Osteoblast (primary cell): Measurements from ENCODE around the gene OR52I2. TPM values are rescaled to one million over a fixed set of nuclear protein-coding genes. Genes with fewer than 3 reads are reported as not detected.

Experiments
- DNase-seq: peaks from one replicate; pipeline ENCODE4 v3.0.0; 2011; ENCODE audit warnings: low spot score, mixed read lengths; ENCODE audit not compliant: insufficient read length; ENCODE audit errors: missing footprints
- H2AFZ ChIP-seq: 2 replicates; pipeline ENCODE4 v1.6.0; 2011; ENCODE audit warnings: mild to moderate bottlenecking, low read length
- H3K27ac ChIP-seq: 2 replicates; pipeline ENCODE4 v1.5.1; 2011; ENCODE audit warnings: mild to moderate bottlenecking, low read depth, low read length, moderate library complexity
- H3K27me3 ChIP-seq: 2 replicates; pipeline ENCODE4 v1.6.0; 2012; ENCODE audit warnings: mild to moderate bottlenecking, control low read depth, inconsistent platforms, low read length, moderate library complexity; ENCODE audit not compliant: insufficient read depth
- H3K36me3 ChIP-seq: 2 replicates; pipeline ENCODE4 v1.5.1; 2011; ENCODE audit warnings: mild to moderate bottlenecking, low read length, control low read depth, moderate library complexity; ENCODE audit not compliant: insufficient read depth
- H3K4me1 ChIP-seq: 2 replicates; pipeline ENCODE4 v1.5.1; 2011; ENCODE audit warnings: mild to moderate bottlenecking, low read length, control low read depth, moderate library complexity; ENCODE audit not compliant: insufficient read depth
- H3K4me2 ChIP-seq: 2 replicates; pipeline ENCODE4 v1.6.0; 2011; ENCODE audit warnings: mild to moderate bottlenecking, low read length; ENCODE audit not compliant: insufficient read depth
- H3K4me3 ChIP-seq: fragments of 200-600 bp; sonication (generic); 3 replicates; pipeline ENCODE4 v1.5.1; 2012; ENCODE audit warnings: mild to moderate bottlenecking, low read length, inconsistent platforms; ENCODE audit not compliant: insufficient read depth
- H3K79me2 ChIP-seq: 2 replicates; pipeline ENCODE4 v1.6.0; 2012; ENCODE audit warnings: mild to moderate bottlenecking, low read length, control low read depth, inconsistent platforms; ENCODE audit not compliant: insufficient read depth
- H3K9me3 ChIP-seq: 2 replicates; pipeline ENCODE4 v1.5.1; 2011; ENCODE audit warnings: low read depth, low read length, control low read depth
- H4K20me1 ChIP-seq: 2 replicates; pipeline ENCODE4 v1.6.0; 2012; ENCODE audit warnings: mild to moderate bottlenecking, low read length, control low read depth; ENCODE audit not compliant: insufficient read depth
- CTCF ChIP-seq: IDR thresholded peaks from 2 replicates; pipeline ENCODE4 v1.5.1; 2011; ENCODE audit warnings: mild to moderate bottlenecking, low read depth, low read length, moderate library complexity; ENCODE audit errors: extremely low read depth
- total RNA-seq: library from RNA; depleted of rRNA; stranded (reverse); fragments of >200 nt; gene quantifications from 2 replicates; pipeline ENCODE4 v1.2.3, GENCODE V29; 2012

The OR52I2 gene
- total RNA-seq, 1 donor = not detected

- peak; percentile 82 for DNase-seq
- peak overlapping the region; percentile 78 for H3K27ac ChIP-seq
- TF ChIP-seq CTCF = no peak
- no peaks in the 10 kb centered on the region for H3K9me3 ChIP-seq
- H3K4me3 ChIP-seq = peak overlapping the region; percentile 83
- peaks cover 13% of the 10 kb centered on the region for H3K79me2 ChIP-seq
- H3K4me1 ChIP-seq = peaks cover 18% of the 10 kb centered on the region
- H3K27me3 ChIP-seq = no peaks in the 10 kb centered on the region
- peak overlapping the region; percentile 99 for H2AFZ ChIP-seq
- peak overlapping the region; percentile 86 for H3K4me2 ChIP-seq
- H3K36me3 ChIP-seq = peaks cover under 1% of the 10 kb centered on the region
- peaks cover 3% of the 10 kb centered on the region for H4K20me1 ChIP-seq
Observed at GRCh38 chr11:4607096-4607495, 25.6 kb downstream of the OR52I2 start.

DNA sequence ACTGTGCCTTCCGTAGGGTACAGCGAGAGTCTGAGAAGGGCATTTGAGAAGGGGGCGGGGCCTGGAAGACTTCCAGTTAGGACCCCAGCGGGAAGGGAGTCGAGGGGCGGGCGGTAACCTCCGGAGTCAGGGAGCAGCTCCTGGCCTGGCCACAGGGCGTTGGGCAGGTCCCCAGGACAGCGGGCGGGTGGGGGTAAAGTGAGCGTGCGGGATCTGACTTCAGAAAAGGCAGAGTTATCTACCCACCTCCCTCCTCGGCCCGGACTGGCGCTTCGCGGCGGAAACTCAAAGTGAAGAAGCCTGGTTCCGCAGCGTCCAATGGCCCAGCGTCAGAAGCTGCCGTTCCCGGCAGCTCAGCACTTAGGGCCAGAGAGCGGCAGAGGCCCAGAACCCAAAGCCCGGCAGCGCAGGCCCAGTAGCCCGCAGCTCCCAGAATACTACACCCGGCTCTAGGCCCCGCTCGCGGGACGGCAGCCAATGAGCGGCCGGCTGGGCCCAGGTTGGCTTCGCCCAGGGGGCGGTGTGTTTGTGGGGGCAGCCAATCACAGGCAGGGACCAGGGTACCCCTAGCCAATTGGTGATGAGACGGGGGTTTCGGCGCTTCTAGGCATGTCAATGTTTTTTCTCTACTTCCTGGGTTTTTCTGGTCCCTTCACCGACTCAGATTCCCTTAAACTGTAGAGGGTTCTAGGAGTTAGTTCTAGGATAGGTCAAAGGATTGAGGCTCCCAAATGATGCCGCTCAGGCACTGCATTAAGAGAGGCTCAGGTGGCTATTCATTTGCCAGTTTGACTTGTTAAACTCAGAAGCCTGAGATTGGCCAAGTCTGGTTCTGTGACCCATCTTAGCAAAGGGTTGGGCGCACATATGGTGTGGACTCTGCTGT lies 26.5 kb downstream of the OR52I2 start, which contains the start of gene TRIM68:
Gene TRIM68, minus strand, starts transcription at position 451 of the 886 bp plus-strand sequence. CDS start 2,727 bp downstream, outside the sequence.
- DNase-seq = peak; percentile 99
- peak within 1 kb of the TSS; percentile 78 for H3K27ac ChIP-seq
- H4K20me1 ChIP-seq = peaks cover 3% of the 10 kb centered on the region
- H3K4me3 ChIP-seq = peak within 1 kb of the TSS; percentile 83
- TF ChIP-seq CTCF = no peak
- peak within 1 kb of the TSS; percentile 99 for H2AFZ ChIP-seq
- H3K4me1 ChIP-seq = peaks cover 18% of the 10 kb centered on the region
- H3K4me2 ChIP-seq = peak within 1 kb of the TSS; percentile 86
- H3K9me3 ChIP-seq = no peaks in the 10 kb centered on the region
- no peaks in the 10 kb centered on the region for H3K36me3 ChIP-seq
- peaks cover 13% of the 10 kb centered on the region for H3K79me2 ChIP-seq
- no peaks in the 10 kb centered on the region for H3K27me3 ChIP-seq

- H3K36me3 ChIP-seq = no peaks in the 10 kb centered on the region
- H3K4me1 ChIP-seq = peaks cover 18% of the 10 kb centered on the region
- peak overlapping the region; percentile 31 for H3K4me3 ChIP-seq
- no peaks in the 10 kb centered on the region for H3K9me3 ChIP-seq
- H2AFZ ChIP-seq = peak overlapping the region; percentile 93
- H3K79me2 ChIP-seq = peaks cover 8% of the 10 kb centered on the region
- peak overlapping the region; percentile 61 for H3K4me2 ChIP-seq
- H3K27ac ChIP-seq = no peak overlapping the region
- DNase-seq = peak; percentile 17
- H4K20me1 ChIP-seq = no peaks in the 10 kb centered on the region
- no peak for TF ChIP-seq CTCF
- H3K27me3 ChIP-seq = no peaks in the 10 kb centered on the region
Observed at GRCh38 chr11:4610258-4610935, 28.9 kb downstream of the OR52I2 start.

DNA sequence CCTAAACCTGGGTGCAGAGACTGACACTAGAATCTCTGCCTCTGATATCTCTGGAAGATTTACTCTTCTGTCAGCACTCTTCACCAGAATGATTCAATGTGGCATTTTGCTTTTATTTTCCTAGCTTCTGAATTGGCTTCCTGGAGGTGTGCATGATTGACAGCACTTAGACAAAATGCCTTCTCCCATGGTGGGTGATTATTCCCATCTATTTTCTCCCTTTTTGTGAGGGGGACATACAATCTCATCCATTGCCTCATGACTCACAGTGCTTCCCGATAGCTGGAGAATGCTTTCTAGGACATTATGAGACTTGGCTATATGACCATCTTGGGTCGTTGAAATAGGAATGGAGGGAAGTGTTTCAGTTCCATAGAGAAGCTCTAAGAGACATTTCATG lies 30.4 kb downstream of the OR52I2 start:
- H3K4me3 ChIP-seq = no peak overlapping the region
- H3K9me3 ChIP-seq = no peaks in the 10 kb centered on the region
- H3K27me3 ChIP-seq = no peaks in the 10 kb centered on the region
- no peak overlapping the region for H3K27ac ChIP-seq
- H3K4me2 ChIP-seq = no peak overlapping the region
- no peaks in the 10 kb centered on the region for H4K20me1 ChIP-seq
- no peaks in the 10 kb centered on the region for H3K36me3 ChIP-seq
- peaks cover 4% of the 10 kb centered on the region for H3K79me2 ChIP-seq
- no peak for TF ChIP-seq CTCF
- no peak overlapping the region for H2AFZ ChIP-seq
- no peak for DNase-seq
- H3K4me1 ChIP-seq = peaks cover 8% of the 10 kb centered on the region
